Effector CD8-positive, alpha-beta T cell (primary cell): ENCODE measurements around the gene JAG2.

Source experiments
- DNase-seq: peaks from one replicate; lab custom pipeline; 2025; lab: John Stamatoyannopoulos, UW

JAG2 gene

GRCh38 chr14:105151084-105151837, 17.3 kb downstream of the JAG2 start:
- DNase-seq: no peak

GRCh38 chr14:105150368-105151083, 18.1 kb downstream of the JAG2 start:
- no peak for DNase-seq

- DNase-seq: no peak
Observed at GRCh38 chr14:105150026-105150367, 18.6 kb downstream of the JAG2 start.

GRCh38 chr14:105149146-105149781, 19.3 kb downstream of the JAG2 start:
- no peak for DNase-seq

GRCh38 chr14:105148604-105149145, 19.9 kb downstream of the JAG2 start:
- no peak for DNase-seq

- no peak for DNase-seq
Observed at GRCh38 chr14:105147671-105148603, 20.6 kb downstream of the JAG2 start.

- DNase-seq: no peak
Observed at GRCh38 chr14:105146976-105147635, 21.5 kb downstream of the JAG2 start.

- DNase-seq: no peak
Observed at GRCh38 chr14:105146181-105146975, 22.2 kb downstream of the JAG2 start.

- DNase-seq: no peak
Observed at GRCh38 chr14:105145381-105146180, 23.0 kb downstream of the JAG2 start.

- no peak for DNase-seq
Observed at GRCh38 chr14:105144666-105145380, 23.8 kb downstream of the JAG2 start.

GRCh38 chr14:105144026-105144665, 24.4 kb downstream of the JAG2 start:
- DNase-seq: no peak

GRCh38 chr14:105143451-105144025, 25.0 kb downstream of the JAG2 start:
- DNase-seq: no peak

GRCh38 chr14:105142651-105143450, 25.7 kb downstream of the JAG2 start:
- no peak for DNase-seq

GRCh38 chr14:105141486-105142281, 26.9 kb downstream of the JAG2 start:
- no peak for DNase-seq

GRCh38 chr14:105141026-105141425, 27.6 kb downstream of the JAG2 start:
- no peak for DNase-seq

GRCh38 chr14:105140581-105140980, 28.0 kb downstream of the JAG2 start:
- no peak for DNase-seq
